ENCODE results near the gene ST8SIA2.
"Not testable (repeated sequence)": the region's sequence is repeated elsewhere in the genome, so short reads cannot be mapped to it uniquely, and the experiment has no call there.

The ST8SIA2 gene

GRCh38 chr15:92444631-92445030, 51.0 kb downstream of the ST8SIA2 start:
- no peak for DNase-seq

DNA sequence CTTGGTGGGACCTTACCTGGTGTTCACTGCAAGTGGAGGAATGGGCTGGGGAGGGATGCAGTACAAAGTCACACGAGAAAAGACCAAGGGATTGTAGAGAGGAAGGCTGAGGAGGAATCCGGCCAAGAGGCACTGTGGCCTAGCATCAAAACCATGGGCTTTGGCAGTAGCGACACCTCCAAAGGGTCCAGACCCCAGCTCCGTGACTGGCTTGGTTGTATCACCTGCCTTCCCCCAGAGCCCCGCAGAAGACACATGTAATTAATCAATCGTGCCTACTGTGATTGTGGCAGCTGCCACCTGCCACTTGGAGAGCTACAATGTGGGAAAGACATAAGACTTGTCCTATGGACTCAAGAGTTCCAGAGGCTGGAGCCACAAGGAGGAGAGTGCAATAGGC, 54.7 kb downstream of the ST8SIA2 start:
- DNase-seq = no peak

- no peak for DNase-seq
Measured at GRCh38 chr15:92449476-92449875, 55.8 kb downstream of the ST8SIA2 start.

- DNase-seq = no peak
Measured at GRCh38 chr15:92451225-92451825, 57.6 kb downstream of the ST8SIA2 start.

- DNase-seq = no peak
Measured at GRCh38 chr15:92452143-92452542, 58.5 kb downstream of the ST8SIA2 start.

GRCh38 chr15:92453607-92454006, 59.9 kb downstream of the ST8SIA2 start:
- no peak for DNase-seq

DNA sequence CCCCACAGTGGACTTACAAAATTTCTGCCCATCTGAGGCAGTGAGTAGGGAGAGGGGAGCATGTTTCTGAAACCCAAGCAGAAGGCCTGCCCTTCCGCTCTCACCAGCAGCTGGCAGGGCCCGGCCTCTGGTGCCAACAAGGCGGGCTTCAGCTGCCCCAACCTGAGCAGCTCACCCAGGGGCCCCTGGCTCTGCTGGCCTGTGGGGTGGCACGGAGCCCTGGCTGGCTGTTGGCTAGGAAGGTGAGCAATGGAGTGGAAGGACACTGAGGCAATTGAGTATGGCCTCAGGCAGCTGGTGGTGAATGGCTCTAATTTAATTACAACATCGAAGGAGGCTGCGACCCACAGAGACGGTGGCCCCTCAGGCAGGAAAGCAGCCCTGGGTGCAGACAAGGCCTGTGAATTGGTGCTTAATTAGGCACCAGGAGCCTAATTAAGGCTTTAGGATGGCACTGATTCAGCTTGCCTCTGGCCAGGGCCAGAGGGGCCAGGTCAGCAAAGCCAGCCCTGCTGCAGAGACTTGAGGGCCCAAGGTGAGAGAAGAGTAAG, 60.9 kb downstream of the ST8SIA2 start:
- no peak for DNase-seq

DNA sequence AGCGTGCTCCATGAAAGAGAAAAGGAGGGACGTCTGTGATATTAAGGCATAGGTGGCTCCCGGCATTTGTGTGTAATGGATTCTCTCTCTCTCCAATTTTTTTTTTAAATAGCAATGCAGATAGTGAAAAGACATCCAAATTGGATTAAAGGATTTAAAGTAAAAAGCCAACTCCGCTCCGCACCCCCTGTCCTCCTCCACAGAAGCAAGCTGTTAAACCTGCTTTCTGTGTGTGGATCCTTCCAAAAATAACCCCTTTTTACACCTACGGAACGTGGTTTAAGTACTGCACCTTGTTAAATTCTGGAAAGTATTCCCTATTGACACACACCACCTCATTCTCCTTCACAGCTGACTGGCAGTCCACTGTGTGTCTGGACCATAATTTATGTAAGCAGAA, 61.6 kb downstream of the ST8SIA2 start:
- DNase-seq = no peak

DNA sequence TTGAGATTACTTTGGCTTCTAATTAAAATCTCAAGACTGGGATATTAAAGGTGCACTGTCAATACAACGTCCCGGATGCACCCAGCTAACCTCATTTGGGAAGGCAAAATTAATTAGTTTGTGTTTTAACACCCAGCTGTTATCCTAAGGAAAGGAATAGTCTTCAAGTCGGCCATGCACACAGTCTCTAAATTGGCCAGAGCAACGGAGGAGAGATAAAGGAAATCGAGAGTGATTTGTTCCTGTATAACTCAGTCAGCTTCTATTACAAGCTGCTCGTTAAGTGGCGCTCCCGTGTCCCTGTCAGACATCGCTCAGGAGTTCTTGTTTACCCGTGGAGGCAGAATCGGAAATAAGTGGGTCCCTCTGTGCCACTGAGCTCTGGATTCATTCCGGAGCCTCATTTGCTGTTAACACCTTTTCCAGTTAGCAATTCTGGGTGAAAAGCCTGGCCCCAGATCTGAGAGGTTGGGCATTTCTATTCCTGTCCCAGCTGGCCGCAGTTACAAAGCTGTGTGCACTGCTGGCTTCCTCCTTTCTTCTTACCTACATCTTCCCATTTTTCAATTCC, 63.9 kb downstream of the ST8SIA2 start:
- no peak for DNase-seq

GRCh38 chr15:92460023-92460422, 66.3 kb downstream of the ST8SIA2 start:
- DNase-seq = no peak

GRCh38 chr15:92462424-92463125, 68.9 kb downstream of the ST8SIA2 start:
- no peak for DNase-seq

DNA sequence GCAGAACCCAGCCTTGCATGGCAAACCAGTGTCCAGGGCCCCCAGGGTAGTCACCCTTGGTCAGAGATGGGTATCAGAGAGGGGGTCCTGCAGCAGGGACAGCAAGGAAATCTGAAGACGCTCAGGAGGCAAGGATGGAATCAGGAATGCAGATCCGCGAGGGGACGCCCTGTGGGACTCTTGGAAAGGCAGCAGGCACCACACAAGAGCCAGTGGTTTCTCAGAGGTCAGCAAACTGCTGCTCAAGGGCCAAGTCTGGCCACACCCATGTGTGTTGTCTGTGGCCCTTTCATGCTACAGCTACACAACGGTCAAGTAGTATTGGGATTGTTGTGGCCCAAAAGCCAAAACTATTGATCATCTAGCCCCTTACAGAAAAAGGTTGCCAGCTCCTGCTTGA, 69.7 kb downstream of the ST8SIA2 start:
- DNase-seq = no peak

DNA sequence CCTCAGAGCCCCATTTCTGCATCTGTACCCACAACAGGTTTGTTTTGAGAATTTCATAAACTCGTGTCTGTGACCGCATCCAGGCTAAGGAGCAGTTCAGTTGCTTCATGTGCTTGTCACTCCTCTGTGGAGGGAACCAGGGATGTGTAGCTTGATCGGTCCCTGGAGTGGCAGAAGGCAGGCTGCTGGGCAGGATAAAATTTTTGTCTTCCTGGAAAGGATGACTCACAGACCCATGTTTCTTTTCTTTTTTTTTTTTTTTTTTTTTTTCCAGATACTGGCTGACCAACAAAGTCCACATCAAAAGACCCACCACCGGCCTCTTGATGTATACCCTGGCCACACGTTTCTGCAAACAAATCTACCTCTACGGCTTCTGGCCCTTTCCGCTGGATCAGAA, 70.1 kb downstream of the ST8SIA2 start:
- no peak for DNase-seq

DNA sequence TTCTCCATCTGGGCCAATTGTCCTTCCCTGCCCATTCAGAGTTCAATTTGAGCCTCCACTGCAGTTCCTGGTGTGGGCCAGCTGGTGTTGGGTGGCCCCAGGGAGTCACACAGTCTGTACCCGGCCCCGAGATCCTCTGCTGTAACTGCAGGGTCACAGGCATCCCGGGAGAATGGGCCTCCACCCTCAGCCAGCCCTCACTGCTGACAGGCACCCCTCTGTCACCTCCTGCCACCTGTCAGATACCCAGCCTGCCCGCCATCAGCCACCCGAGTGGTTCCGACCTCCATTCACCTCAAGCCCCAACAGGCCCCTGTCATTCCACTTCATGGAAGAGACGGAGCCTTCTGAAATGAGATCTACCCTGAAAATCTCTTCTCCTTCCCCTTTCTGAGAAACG, 73.2 kb downstream of the ST8SIA2 start:
- no peak for DNase-seq

GRCh38 chr15:92467245-92467644, 73.6 kb downstream of the ST8SIA2 start:
- no peak for DNase-seq

GRCh38 chr15:92468991-92469390, 75.3 kb downstream of the ST8SIA2 start:
- no peak for DNase-seq

- DNase-seq = no peak
Measured at GRCh38 chr15:92471288-92471687, 77.6 kb downstream of the ST8SIA2 start.

DNA sequence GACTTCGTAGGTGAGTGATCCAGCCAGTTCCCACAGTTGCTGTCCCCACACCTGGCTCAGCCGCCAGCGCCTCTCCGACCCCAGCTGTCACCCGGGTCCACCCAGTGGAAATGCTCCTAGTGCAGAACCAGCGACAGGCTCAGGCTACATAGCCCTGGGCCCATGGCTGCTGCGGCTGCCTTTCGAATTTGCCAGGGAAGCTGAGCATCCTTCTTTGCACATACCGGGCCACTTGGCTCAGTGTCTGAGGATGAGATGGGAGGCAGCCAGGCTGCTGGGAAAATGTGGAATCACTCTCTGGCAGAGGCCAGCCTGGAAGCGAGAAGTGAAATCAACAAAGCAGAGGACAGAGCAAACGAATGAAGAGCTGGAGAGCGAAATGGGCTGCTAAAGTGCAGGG, 80.1 kb downstream of the ST8SIA2 start:
- no peak for DNase-seq

- not testable (repeated sequence) for DNase-seq
Measured at GRCh38 chr15:92479730-92480129, 86.0 kb downstream of the ST8SIA2 start.

DNA sequence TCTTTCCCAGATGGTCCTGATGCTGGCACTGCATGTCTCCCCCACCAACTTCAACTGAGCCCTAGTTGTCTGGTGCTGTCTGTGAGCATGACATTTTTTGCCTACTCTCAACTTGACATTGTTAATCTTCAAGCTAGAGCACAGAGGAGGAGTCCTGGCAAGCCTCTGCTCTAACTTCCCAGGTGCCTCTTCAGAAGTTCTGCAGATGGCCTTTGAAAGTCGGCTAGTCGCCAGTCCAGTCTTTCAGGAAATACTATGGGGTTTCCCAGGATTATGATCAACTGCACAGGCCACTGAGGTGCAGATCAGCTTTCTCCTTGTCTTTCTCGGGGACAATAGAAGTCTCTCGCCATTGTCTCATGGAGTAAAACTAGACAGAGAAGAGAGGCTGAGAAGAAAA, 86.7 kb downstream of the ST8SIA2 start:
- no peak for DNase-seq

GRCh38 chr15:92485441-92485840, 91.8 kb downstream of the ST8SIA2 start:
- no peak for DNase-seq

DNA sequence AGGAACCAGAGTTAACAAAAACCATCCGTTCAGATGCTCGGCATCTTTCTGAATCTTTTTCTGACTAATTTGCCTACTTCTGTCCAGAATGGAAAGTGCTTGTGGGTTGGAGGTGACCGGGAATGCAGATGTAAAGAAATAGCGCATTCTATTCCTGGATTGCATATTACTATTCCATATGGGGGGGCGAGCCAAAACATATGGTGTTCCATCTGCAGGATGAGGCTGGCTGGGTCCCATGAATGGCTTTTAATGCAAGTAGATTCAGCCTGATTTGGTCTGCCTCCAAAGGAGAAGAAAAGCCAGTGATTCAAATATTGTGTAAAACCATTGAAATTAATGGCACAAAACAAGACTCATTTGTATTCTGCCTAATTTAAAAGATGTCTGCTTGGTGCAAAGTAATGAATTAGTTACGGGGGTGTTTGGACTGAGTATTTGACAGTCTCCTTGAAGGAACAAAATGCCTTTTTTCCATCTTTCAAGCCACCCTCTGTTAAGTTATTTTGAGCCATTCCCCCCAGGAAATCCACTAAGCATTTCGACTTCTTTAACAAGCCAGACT, 99.0 kb downstream of the ST8SIA2 start:
- no peak for DNase-seq

DNA sequence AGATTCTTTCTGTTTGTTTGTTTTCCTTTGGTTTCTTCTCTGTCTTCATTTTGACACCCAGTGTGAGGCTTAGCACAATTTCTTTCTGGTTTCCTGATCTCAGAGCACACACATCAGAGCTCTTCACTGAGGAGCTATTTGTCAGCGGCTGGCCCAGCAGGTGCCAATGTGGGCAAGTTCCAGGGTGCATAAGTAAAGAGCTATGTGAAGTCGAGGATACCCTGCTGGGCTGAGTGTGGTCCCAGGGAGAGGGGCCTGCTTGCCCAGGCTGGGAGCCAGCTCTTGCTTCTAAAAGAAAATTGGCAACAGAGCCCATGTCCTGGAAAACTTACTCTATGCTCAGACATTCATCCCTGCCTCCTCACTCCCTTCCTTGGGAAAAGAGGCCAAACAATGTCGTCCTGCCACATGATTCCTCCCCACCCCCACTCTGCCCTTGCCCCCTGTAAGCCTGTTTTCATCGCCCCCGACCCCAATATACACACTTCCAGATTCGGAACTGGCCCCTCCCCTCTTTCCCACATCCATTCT, 101.2 kb downstream of the ST8SIA2 start:
- DNase-seq = no peak

DNA sequence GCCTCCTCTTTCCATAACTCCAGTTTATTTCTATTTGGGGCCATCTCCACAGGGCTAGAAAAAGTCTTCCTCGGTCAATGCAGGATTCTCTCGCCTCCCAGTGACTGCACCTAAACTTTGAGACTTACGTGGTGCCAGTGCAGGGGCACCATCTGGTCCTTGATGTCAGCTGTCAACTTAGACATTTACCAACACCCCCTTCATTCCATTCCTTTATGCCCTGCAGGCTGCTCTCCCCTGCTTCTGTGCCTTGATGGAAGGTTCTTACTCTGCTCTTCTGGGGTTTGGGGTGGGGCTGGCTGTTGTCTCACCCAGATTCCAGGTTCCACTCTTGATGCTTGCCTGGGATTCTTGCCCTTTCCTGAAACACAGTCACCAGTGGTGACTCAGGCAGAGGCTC, 101.8 kb downstream of the ST8SIA2 start:
- DNase-seq = no peak

All from MV-4-11 (cell line).